Activated CD8-positive, alpha-beta memory T cell treated with anti-CD3 and anti-CD28 coated beads, Interleukin-2, amount 50 U/mL, for 48 hours (primary cell): ENCODE measurements around the gene SLC45A2.

ENCODE experiments used
- DNase-seq: peaks from one replicate; pipeline ENCODE4 v3.0.0-alpha.2; 2020

SLC45A2 gene

DNA sequence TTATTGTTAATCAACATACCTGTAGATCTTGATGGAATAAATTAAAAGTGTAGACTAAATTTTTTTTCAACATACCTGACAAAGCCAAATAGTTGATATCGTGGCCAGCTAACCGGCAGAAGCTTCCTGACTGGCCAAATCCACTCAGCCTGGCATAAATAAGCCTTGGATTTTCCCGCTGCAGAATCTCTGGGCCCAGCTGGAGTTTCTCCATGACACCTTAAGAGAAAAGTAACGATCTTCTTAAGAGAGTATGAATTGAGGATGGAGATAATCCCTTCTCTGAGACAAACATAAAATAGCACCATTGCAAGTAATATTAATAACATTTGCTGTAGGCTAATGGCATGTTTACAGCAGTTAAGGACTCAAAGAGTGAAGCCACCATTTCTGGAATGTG is 21.2 kb upstream of the SLC45A2 start:
- no peak for DNase-seq

- DNase-seq: no peak
These were observed 20.7 kb upstream of the SLC45A2 start for GRCh38 chr5:34005211-34005610.

- DNase-seq: no peak
These were observed 19.4 kb upstream of the SLC45A2 start for GRCh38 chr5:34003941-34004340.

DNA sequence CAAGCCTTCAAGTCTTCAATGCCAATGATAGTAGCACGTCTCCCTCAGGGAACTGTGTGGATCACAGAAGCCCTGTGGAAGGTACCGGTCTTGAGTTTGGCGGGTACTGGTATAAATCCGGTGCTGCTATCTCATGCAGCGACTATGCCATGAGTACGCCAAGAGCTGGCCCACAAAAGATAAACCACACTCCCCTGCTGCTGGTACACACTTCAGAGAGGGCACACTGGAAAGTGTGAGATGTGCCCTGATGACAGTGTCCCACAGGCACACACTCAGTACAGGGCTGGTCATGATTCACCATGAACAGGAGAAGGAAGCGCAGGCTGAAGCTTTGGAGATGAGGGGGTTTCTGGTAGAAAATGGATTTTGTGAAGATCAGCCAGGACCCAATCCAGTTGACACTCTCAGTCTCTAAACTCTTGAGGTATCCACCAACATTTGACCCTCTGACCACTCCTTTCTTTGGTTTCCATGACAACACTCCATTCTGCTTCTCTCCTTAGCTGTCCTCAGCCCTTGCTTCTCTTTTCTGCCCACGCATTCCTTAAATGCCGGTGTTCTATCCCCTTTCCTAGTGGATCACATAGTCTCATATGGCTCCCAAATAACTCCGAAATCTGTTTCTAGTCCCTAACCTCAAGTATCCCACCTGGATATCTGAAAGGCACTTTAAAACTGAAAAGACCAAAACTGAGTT is 18.3 kb upstream of the SLC45A2 start:
- no peak for DNase-seq

GRCh38 chr5:34001241-34001841 is 16.8 kb upstream of the SLC45A2 start:
- no peak for DNase-seq

DNA sequence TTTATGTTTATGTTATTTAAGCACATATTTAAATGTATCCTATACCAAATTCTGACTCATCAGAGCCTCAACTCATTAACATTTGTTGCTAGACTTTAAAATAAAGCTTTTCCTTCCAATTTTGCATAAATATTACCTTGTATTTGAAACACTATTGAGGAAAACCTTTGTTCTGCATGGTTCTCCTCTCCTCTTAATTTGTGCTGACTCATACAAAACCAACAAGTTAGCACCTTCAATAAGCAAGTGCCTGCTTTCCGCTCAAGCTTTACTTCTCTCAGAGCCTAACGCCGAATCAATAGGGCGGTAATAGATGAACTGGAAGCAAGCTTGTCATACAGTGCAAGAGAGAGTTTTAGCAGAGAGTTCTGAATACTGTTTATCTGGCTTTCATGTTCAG is 15.5 kb upstream of the SLC45A2 start:
- DNase-seq: no peak

DNA sequence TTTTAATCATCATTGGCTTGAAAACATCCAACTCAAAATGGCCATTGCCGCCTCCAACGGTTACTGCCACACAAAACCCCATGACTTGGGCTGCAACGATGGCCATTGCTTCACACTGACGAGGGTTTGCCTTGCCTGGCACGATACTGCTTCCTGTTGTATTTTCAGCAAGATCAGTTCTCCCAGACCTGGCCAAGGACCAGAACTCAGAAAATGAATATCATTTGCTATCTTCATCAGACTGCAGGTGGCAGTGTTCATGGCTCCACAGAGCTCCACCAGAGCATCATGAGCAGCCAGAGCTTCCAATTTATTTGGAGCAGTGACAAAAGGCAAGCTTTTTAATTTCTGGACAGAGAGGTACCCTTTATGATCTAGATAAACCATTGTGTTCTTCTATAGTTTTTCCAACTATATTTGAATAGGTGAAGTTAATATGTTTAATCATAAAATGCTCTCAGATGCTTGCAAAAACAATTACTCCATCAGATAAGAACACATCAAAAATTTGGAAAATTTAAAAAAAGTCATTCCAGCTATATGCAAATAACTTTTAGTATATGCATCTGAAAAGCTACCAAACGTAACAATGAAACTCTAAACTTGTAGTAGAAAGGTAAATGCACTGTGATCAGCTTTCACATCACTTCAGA is 13.0 kb upstream of the SLC45A2 start:
- DNase-seq: no peak

GRCh38 chr5:33995865-33996264 is 11.4 kb upstream of the SLC45A2 start:
- DNase-seq: no peak

DNA sequence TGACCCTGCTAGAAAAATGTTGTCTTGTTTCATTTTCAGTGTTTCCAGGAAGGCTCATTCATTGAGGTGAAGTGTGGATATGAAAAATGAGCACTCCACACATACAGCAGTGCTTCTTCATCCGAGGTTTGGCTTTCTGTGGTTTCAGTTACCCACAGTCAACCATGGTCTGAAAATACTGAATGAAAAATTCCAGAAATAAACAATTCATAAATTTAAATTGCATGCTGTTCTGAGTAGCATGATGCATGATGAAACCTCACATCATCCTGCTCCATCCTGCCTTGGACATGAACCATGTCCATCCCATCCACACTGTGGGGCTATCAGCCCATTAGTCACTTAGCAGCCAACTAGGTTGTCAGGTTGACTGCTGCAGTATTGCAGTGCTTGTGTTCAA is 10.4 kb upstream of the SLC45A2 start:
- DNase-seq: no peak

DNA sequence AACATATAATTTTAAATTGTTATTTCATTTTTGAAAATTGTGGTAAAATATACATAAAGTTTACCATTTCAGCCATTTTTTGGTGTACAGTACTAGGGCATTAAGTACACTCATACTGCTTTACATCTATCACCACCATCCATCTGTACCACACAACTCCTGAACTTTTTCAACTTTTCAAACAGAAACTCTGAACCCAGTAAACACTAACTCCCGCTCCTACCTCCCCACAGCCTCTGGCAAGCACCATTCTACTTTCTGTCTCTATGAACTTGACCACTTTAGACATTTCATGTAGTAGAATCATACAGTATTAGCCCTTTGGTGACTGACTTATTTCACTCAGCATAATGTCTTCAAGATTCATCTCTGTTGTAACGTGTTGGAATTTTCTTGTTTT is 8.4 kb upstream of the SLC45A2 start:
- DNase-seq: no peak

- DNase-seq: no peak
These were observed 954 bp upstream of the SLC45A2 start for GRCh38 chr5:33985447-33985846.

DNA sequence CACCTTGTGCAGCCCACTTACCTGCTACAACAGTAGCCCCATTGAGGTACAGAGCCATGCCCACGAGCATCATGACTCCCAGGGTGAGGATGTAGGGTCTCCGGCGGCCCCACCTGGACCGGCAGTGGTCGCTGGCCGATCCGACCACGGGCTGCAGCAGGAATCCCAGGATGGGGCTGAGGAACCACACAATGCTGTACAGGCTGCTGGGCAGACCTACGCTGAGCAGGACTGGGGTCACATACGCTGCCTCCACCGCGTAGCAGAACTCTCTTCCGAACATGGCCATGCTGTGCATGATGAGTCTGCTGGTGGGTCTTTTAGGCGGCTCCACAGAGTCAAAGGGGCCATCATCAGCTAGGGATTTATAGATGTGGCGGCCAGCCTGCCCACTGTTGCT is 315 bp downstream of the SLC45A2 start:
- no peak for DNase-seq

- no peak for DNase-seq
These were observed 2.9 kb downstream of the SLC45A2 start for GRCh38 chr5:33981408-33982162.

DNA sequence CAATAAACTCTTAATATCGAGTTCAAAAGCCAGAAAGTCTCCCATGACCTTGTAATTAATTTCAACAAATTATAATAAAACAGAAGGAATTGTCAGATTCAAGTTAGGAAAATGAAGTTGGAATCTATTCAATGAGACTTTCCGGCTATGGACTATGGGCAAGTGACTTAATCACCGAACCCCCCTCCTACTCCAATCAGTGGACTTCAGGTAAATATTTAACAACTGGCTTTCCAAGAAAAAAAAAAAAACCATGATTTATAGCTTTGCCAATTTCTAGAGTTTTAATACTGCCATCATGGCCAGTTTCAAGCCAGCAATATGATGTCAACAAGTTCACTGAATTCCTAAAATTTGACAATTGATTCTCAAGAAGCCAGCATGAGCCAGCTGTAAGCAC is 4.5 kb downstream of the SLC45A2 start:
- no peak for DNase-seq

GRCh38 chr5:33978306-33978705 is 6.2 kb downstream of the SLC45A2 start:
- no peak for DNase-seq

GRCh38 chr5:33976307-33976706 is 8.2 kb downstream of the SLC45A2 start:
- DNase-seq: no peak

DNA sequence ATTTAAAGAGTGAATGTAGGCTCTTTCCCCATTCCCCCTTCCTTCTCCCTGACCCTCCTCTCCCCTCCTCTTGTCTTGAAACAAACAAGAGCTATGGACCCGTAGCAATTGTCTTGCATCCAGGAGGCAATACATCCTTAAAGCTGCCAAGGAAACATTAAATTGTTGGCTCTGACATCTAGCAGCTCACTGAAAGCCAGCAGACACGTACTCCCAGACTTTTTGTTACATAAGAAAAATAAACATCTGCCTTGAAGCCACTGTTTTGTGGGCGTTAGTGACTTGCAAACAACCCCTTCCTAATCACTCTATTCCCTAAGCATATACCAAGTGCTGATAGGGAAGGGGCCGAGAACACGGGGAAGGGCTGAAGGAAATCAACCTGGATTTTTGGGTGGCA is 8.6 kb downstream of the SLC45A2 start:
- DNase-seq: no peak

- no peak for DNase-seq
These were observed 11.2 kb downstream of the SLC45A2 start for GRCh38 chr5:33973271-33973670.

GRCh38 chr5:33969572-33970452 is 14.7 kb downstream of the SLC45A2 start:
- no peak for DNase-seq

- DNase-seq: no peak
These were observed 16.1 kb downstream of the SLC45A2 start for GRCh38 chr5:33968211-33969005.

DNA sequence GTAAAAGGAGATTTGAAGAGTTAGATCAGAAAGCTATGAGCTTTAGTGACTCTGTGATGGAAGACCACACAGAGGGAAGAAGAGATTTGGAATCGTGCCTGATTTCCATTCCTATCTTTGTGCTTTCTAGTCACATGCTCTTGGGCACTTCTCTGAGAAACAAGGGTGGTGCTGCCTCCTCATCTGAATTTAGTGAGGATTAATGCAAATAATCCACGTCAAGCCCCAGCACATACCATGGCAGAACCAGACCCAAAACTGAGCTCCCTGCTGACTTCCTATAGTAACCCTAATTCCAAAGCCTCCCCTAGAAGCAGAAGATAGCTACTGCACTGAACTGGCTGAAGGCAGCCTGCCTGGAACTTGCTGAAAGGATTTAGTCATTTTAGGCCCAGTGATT is 17.7 kb downstream of the SLC45A2 start:
- DNase-seq: no peak
